ENCODE measurements around the gene DYNC1I1. TPM values are rescaled to one million over a fixed set of nuclear protein-coding genes. Genes with fewer than 3 reads are reported as not detected.

The DYNC1I1 gene
- total RNA-seq, 1 experiment from 2014 or later = 3.6 TPM

- POLR2A ChIA-PET (ENCODE audit: low non-redundant PET) = no interaction called here
- no peaks in the 10 kb centered on the region for H3K4me1 ChIP-seq (ENCODE audit: insufficient read depth, low read length, poor library complexity, severe bottlenecking)
- intact Hi-C loops (cut with micrococcal nuclease; ENCODE audit: unreplicated experiment) = no loop called here
- no peaks in the 10 kb centered on the region for H3K9me3 ChIP-seq (ENCODE audit: low read depth, low read length, poor library complexity, severe bottlenecking)
- no peak overlapping the region for H3K27ac ChIP-seq (ENCODE audit: low read depth, low read length, poor library complexity, severe bottlenecking)
- no TSS peak for BruUV-seq (replicated peaks)
- DNase-seq (ENCODE audit: low spot score) = no peak
- H3K36me3 ChIP-seq (ENCODE audit: insufficient read depth, low read length, poor library complexity, severe bottlenecking) = no peaks in the 10 kb centered on the region
- CTCF ChIA-PET = no interaction called here
- no peak overlapping the region for H3K4me3 ChIP-seq (ENCODE audit: low read depth, low read length, poor library complexity, severe bottlenecking)
- TF ChIP-seq EZH2 (IDR thresholded peaks at IDR 0.05; ENCODE audit: borderline replicate concordance, low read depth, low read length, poor library complexity, severe bottlenecking) = no peak
- TF ChIP-seq, protein P1, sequence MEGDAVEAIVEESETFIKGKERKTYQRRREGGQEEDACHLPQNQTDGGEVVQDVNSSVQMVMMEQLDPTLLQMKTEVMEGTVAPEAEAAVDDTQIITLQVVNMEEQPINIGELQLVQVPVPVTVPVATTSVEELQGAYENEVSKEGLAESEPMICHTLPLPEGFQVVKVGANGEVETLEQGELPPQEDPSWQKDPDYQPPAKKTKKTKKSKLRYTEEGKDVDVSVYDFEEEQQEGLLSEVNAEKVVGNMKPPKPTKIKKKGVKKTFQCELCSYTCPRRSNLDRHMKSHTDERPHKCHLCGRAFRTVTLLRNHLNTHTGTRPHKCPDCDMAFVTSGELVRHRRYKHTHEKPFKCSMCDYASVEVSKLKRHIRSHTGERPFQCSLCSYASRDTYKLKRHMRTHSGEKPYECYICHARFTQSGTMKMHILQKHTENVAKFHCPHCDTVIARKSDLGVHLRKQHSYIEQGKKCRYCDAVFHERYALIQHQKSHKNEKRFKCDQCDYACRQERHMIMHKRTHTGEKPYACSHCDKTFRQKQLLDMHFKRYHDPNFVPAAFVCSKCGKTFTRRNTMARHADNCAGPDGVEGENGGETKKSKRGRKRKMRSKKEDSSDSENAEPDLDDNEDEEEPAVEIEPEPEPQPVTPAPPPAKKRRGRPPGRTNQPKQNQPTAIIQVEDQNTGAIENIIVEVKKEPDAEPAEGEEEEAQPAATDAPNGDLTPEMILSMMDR (conservative IDR thresholded peaks at IDR 0.05; ENCODE audit: low read depth, low read length) = no peak
- H3K27me3 ChIP-seq (replicated peaks; ENCODE audit: insufficient read depth, low read depth, low read length, poor library complexity) = no peaks in the 10 kb centered on the region
These were observed 41.7 kb upstream of the DYNC1I1 start for GRCh38 chr7:95730493-95731280.

DNA sequence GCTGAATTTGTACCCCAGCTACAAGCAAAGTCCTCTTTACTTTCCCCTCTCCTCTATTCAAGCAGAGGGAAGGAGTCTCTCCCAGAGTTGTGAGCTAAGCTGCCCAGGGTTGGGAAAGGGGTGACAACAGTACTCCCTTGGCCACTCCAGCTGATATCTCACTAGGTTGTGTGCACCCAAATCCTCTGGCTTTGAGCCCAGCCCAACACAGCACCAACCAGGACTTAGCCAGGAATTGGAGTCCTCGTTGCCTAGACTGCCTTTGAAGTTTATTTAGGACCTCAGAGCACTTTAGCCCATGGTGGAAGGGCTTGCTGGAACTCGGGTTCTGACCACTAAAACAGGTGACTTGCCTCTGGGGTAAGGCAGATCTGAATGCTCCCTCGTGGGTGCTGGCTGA, 35.7 kb upstream of the DYNC1I1 start:
- H3K27me3 ChIP-seq (replicated peaks; ENCODE audit: insufficient read depth, low read depth, low read length, poor library complexity) = peaks cover 5% of the 10 kb centered on the region
- intact Hi-C loops (cut with micrococcal nuclease; ENCODE audit: unreplicated experiment) = no loop called here
- no peak for TF ChIP-seq EZH2 (IDR thresholded peaks at IDR 0.05; ENCODE audit: borderline replicate concordance, low read depth, low read length, poor library complexity, severe bottlenecking)
- TF ChIP-seq, protein P1 (conservative IDR thresholded peaks at IDR 0.05; ENCODE audit: low read depth, low read length) = no peak
- no peak overlapping the region for H3K4me3 ChIP-seq (ENCODE audit: low read depth, low read length, poor library complexity, severe bottlenecking)
- POLR2A ChIA-PET (ENCODE audit: low non-redundant PET) = no interaction called here
- H3K27ac ChIP-seq (ENCODE audit: low read depth, low read length, poor library complexity, severe bottlenecking) = no peak overlapping the region
- DNase-seq (ENCODE audit: low spot score) = no peak
- H3K36me3 ChIP-seq (ENCODE audit: insufficient read depth, low read length, poor library complexity, severe bottlenecking) = no peaks in the 10 kb centered on the region
- CTCF ChIA-PET = no interaction called here
- no peaks in the 10 kb centered on the region for H3K9me3 ChIP-seq (ENCODE audit: low read depth, low read length, poor library complexity, severe bottlenecking)
- no peaks in the 10 kb centered on the region for H3K4me1 ChIP-seq (ENCODE audit: insufficient read depth, low read length, poor library complexity, severe bottlenecking)
- BruUV-seq (replicated peaks) = no TSS peak

GRCh38 chr7:95737828-95738505, 34.4 kb upstream of the DYNC1I1 start:
- DNase-seq (ENCODE audit: low spot score) = no peak
- no peak overlapping the region for H3K4me3 ChIP-seq (ENCODE audit: low read depth, low read length, poor library complexity, severe bottlenecking)
- no peaks in the 10 kb centered on the region for H3K9me3 ChIP-seq (ENCODE audit: low read depth, low read length, poor library complexity, severe bottlenecking)
- BruUV-seq (replicated peaks) = no TSS peak
- H3K27ac ChIP-seq (ENCODE audit: low read depth, low read length, poor library complexity, severe bottlenecking) = no peak overlapping the region
- CTCF ChIA-PET = no interaction called here
- POLR2A ChIA-PET (ENCODE audit: low non-redundant PET) = no interaction called here
- TF ChIP-seq, protein P1 (conservative IDR thresholded peaks at IDR 0.05; ENCODE audit: low read depth, low read length) = no peak
- H3K36me3 ChIP-seq (ENCODE audit: insufficient read depth, low read length, poor library complexity, severe bottlenecking) = no peaks in the 10 kb centered on the region
- intact Hi-C loops (cut with micrococcal nuclease; ENCODE audit: unreplicated experiment) = no loop called here
- no peaks in the 10 kb centered on the region for H3K4me1 ChIP-seq (ENCODE audit: insufficient read depth, low read length, poor library complexity, severe bottlenecking)
- H3K27me3 ChIP-seq (replicated peaks; ENCODE audit: insufficient read depth, low read depth, low read length, poor library complexity) = peaks cover 10% of the 10 kb centered on the region

Measured in A673 (cell line).